ENCODE data around the gene SIT1.

SIT1 gene

DNA sequence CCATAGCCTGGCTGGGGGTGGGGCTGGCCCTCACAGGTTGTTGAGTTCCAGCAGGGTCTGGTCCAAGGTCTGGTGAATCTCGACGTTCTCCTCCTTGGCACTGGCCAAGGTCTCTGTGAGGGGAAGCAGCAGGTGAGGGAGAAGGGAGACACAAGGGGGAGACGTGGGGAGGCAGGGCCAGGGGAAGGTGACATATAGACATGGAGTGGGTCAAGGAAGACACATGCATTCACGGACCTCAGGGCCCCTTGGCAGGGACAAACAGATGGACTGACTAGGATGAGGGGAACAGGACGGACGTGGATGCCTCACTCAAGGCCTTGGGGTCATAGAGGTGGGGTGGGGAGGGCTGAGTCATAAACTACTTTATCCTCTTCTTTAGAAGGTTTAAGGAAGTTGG is 31.3 kb upstream of the SIT1 start:
- no peak for DNase-seq

DNA sequence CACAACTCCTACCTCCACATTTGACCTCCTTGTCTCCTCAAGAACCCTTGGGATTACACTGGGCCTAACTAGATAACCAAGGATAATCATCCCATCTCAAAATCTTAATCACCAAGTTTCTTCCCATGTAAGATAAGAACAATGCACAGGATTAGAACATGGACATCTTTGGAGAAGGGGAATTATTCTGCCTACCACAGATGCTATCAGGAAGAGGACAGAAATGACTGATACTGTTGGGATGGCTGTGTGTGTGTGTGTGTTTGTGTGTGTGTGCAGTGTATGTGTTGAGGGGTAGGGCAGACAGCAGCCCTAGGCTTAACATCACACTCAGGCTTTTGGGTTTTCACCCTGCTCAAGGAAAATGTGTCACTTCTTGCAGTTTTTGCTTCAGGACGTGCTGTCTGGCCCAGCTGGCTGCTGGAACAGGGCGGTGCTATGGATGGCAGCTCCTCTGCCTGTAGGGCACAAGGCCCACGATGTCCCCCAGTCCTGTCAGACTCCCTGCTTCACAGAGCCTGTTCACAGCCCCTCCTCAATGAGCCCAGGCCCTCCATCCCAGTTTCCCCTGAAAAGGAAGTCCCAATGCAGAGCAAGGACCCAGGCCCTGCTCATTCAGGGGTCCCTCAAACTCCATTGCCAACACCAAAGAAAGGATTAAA is 30.7 kb upstream of the SIT1 start:
- DNase-seq: no peak

DNA sequence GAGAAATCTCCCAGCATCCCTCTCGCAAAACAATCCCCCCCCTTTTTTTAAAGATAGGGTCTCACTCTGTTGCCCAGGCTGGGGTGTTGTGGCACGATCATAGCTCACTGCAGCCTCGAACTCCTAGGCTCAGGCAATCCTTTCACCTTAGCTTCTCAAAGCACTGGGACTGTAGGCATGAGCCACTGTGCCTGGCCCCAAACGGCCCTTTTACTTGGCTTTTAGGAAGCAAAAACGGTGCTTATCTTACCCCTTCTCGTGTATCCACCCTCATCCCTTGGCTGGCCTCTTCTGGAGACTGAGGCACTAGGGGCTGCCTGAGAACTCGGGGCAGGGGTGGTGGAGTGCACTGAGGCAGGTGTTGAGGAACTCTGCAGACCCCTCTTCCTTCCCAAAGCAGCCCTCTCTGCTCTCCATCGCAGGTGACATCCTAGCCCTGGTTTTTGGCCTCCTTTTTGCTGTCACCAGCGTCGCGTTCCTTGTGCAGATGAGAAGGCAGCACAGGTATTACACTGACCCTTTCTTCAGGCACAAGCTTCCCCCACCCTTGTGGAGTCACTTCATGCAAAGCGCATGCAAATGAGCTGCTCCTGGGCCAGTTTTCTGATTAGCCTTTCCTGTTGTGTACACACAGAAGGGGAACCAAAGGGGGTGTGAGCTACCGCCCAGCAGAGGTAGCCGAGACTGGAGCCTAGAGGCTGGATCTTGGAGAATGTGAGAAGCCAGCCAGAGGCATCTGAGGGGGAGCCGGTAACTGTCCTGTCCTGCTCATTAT is 29.8 kb upstream of the SIT1 start:
- DNase-seq: no peak

DNA sequence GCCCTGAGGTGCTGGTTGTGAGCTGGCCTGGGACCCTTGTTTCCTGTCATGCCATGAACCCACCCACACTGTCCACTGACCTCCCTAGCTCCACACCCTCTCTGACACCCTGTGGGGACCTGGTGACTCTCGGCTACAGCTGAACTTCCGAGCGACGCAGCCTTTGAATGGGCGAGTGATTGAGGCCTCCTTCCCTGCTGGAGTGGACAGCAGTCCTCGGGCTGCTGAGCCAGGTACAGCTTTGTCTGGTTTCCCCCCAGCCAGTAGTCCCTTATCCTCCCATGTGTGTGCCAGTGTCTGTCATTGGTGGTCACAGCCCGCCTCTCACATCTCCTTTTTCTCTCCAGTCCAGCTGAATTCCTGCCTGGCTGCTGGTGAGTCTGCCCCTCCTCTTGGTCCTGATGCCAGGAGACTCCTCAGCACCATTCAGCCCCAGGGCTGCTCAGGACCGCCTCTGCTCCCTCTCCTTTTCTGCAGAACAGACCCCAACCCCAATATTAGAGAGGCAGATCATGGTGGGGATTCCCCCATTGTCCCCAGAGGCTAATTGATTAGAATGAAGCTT is 29.1 kb upstream of the SIT1 start:
- DNase-seq: no peak

DNA sequence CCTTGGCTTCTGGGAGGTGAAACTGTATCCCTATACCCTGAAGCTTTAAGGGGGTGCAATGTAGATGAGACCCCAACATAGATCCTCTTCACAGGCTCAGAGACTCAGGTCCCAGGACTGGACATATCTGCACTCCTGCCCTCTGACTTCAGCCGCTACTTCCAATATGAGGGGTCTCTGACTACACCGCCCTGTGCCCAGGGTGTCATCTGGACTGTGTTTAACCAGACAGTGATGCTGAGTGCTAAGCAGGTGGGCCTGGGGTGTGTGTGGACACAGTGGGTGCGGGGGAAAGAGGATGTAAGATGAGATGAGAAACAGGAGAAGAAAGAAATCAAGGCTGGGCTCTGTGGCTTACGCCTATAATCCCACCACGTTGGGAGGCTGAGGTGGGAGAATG is 28.4 kb upstream of the SIT1 start:
- no peak for DNase-seq

DNA sequence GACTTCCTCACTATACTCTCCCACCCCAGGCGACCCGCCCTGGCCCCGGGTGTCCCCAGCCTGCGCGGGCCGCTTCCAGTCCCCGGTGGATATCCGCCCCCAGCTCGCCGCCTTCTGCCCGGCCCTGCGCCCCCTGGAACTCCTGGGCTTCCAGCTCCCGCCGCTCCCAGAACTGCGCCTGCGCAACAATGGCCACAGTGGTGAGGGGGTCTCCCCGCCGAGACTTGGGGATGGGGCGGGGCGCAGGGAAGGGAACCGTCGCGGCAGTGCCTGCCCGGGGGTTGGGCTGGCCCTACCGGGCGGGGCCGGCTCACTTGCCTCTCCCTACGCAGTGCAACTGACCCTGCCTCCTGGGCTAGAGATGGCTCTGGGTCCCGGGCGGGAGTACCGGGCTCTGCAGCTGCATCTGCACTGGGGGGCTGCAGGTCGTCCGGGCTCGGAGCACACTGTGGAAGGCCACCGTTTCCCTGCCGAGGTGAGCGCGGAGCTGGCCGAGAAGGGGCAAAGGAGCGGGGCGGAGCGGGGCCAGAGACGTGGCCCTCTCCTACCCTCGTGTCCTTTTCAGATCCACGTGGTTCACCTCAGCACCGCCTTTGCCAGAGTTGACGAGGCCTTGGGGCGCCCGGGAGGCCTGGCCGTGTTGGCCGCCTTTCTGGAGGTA is 25.1 kb upstream of the SIT1 start:
- DNase-seq: no peak

DNA sequence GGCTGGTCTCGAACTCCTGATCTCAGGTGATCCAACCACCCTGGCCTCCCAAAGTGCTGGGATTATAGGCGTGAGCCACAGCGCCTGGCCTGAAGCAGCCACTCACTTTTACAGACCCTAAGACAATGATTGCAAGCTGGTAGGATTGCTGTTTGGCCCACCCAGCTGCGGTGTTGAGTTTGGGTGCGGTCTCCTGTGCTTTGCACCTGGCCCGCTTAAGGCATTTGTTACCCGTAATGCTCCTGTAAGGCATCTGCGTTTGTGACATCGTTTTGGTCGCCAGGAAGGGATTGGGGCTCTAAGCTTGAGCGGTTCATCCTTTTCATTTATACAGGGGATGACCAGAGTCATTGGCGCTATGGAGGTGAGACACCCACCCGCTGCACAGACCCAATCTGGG is 24.5 kb upstream of the SIT1 start:
- DNase-seq: no peak

DNA sequence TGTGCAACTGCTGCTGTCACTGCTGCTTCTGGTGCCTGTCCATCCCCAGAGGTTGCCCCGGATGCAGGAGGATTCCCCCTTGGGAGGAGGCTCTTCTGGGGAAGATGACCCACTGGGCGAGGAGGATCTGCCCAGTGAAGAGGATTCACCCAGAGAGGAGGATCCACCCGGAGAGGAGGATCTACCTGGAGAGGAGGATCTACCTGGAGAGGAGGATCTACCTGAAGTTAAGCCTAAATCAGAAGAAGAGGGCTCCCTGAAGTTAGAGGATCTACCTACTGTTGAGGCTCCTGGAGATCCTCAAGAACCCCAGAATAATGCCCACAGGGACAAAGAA is 23.3 kb upstream of the SIT1 start:
- DNase-seq: no peak

DNA sequence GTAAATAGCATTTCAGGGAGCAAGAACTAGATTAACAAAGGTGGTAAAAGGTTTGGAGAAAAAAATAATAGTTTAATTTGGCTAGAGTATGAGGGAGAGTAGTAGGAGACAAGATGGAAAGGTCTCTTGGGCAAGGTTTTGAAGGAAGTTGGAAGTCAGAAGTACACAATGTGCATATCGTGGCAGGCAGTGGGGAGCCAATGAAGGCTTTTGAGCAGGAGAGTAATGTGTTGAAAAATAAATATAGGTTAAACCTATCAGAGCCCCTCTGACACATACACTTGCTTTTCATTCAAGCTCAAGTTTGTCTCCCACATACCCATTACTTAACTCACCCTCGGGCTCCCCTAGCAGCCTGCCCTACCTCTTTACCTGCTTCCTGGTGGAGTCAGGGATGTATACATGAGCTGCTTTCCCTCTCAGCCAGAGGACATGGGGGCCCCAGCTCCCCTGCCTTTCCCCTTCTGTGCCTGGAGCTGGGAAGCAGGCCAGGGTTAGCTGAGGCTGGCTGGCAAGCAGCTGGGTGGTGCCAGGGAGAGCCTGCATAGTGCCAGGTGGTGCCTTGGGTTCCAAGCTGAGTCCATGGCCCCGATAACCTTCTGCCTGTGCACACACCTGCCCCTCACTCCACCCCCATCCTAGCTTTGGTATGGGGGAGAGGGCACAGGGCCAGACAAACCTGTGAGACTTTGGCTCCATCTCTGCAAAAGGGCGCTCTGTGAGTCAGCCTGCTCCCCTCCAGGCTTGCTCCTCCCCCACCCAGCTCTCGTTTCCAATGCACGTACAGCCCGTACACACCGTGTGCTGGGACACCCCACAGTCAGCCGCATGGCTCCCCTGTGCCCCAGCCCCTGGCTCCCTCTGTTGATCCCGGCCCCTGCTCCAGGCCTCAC is 22.6 kb upstream of the SIT1 start, which contains the start of gene CA9:
TSS of gene CA9 (plus strand) at position 797 of the 893 bp plus-strand sequence. CDS start at position 829, 32 bp downstream.
- no peak for DNase-seq

DNA sequence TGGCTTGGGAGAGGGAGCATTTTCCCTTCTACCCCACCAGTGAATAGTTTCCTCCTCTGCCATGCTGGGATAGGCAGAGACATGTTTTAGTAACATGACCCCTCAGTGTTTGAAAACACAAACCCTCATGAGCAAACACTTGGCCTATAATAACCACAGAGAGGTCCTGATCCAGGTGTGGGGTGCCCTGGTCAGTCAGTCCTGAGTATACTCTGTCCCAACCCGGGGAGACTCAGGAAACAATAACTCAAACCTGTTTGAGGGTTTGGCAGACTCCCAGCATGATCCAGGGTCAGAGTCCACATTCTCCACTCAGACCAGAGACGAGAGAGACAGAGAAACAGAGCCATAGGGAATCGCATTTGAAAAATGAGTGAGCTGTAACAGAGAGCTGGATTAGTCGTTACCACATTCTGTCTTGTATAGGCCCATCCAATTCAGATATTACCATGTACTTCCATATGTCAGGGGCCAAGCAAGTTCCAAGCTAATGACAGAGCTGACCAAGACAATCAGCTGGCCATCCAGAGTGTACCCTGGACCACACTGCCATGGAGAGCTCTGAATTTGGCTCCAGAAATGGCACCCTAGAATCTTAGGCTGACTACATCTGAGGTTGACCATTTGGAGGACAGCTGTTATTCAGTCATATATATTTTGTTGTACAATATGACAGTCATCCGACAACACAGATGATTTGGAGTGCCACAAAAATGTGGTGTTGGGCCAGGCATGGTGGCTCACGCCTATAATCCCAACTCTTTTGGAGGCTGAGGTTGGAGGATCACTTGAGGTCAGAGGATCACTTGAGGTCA is 18.8 kb upstream of the SIT1 start:
- no peak for DNase-seq

DNA sequence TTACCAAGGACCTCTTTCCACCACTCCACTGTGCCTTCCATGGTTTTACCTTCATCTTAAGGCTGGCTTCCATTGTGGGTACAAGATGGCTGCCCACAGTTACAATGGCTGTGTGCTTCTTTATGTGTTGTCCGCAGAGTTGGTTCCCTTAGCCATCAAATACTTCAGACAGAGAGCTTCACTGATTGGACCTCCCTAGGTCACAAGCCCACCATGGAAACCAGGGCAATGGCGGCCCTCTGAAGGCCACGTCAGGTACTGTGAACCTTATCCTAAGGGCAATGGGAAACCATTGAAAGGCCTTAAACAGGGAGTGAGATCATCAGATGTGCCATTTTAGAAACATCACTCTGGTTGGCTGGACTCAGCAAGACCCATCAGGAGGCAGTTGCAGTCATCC is 17.2 kb upstream of the SIT1 start:
- no peak for DNase-seq

DNA sequence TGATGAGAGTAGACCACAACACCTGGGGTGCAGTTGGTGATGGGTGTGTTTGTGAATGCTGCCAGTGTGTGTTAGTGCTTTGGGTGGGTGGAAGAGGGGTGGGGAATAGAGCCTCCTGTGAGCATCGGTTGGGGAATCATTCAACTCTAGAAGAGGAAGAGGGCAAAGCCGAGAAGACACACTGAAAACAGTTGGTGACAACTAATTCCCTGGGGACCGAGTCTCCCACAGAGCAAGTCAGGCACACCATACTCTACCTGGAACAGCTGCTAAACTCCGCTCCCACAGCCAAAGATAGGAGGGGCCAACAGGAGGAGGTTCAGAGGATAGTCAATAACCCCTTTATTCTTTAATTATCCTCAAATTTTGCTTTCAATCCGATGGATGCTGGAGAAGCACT is 15.8 kb upstream of the SIT1 start:
- DNase-seq: no peak

DNA sequence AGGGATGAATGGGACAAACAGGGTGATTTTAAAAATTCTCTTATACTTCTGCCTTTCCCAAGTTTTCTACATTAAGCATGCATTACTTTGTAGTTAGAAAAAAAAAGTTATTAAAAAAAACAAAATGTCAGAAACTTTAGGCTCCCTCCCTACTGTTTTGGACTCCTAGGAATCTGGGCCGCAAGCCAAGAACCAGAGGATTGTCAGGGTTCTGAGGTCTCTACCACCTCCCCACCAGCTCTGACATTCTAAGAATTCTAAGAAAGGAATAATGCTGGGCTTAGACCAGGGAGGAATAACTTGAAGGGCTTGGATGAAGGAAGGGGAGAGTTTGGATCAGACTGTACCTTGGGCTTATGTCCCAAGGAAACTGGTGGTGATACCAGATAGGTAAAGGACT is 15.3 kb upstream of the SIT1 start:
- DNase-seq: no peak

DNA sequence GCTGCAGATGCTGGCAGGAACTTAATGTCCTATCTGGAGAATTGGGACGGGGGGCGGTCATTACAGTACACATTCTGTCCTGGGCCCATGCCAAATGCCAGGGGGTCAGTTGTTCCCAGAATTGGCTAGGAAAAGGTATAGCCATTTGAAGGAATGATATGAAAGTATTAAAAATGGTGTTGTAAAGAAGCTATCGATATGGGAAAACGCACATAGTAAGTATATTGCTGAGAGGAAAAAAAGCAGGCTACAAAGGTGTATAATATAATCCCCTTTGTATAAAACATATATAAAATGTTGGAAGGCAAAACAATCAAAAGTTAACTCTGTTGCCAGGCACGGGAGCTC is 14.7 kb upstream of the SIT1 start:
- DNase-seq: no peak

DNA sequence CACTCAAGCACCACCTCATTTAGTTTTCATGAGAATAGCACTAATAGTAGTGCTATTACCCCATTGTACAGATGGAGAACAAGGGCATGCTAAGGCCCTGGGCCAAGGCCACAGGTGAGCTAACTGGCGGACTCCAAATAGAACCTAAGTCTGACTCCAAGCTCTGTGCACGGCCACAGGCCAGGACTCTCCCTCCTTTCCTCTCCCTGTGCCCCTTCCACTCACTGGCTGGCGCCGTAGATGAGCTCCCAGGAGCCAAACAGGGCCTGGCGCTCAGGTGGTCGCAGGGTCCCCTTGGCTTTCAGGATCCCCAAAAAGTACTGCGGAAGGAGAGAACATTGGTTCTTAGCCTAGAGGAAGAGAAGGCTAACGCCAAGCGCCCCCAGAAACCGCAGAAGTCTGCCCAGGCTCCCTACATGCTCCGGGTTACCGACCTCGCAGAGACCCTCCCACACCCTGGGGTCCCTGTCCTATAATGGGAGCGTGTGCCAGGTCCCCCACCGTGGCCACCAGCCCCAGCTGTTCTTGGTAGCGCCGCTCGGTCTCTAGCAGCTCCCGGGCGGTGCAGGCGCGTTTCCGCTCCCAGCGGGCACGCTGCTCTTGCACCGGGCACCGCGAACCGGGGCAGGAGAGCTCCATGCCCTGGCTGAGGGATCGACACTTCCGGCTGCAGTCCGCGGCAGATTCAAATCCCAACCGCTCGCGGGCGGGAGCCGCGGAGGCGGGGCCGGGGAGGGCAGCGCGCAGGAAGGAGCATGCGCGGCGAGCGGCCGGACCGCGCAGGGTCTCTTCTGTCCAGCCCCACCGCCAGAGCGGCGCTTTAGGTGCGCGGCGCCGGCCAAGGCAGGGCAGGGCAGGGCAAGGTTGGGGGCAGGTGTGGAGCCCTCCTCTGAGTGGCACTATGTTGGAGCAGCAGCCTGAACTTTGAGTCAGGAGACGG is 14.1 kb upstream of the SIT1 start, which contains the start of gene ARHGEF39:
TSS of gene ARHGEF39 (minus strand) at position 665 of the 940 bp plus-strand sequence. CDS start at position 639, 26 bp downstream.
- no peak for DNase-seq

DNA sequence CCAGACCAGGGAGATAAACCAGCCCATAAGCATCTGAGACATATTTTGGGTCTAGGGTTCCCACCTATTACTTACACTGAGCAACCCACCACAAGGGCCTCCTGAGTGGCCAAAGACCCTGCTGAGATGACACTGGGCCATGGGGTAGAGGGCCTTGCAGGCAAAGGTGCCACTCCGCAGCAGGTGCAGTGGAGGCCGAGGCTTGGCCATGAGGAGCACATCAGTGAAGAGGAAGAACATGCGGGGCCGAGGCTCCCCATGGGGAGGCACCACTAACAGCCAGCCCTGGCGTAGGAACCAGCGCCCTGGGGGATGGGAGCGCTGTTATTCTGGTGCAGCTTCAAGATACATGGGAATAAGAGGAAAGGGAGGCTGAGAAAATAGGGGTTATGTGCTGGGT is 11.7 kb upstream of the SIT1 start:
- no peak for DNase-seq

DNA sequence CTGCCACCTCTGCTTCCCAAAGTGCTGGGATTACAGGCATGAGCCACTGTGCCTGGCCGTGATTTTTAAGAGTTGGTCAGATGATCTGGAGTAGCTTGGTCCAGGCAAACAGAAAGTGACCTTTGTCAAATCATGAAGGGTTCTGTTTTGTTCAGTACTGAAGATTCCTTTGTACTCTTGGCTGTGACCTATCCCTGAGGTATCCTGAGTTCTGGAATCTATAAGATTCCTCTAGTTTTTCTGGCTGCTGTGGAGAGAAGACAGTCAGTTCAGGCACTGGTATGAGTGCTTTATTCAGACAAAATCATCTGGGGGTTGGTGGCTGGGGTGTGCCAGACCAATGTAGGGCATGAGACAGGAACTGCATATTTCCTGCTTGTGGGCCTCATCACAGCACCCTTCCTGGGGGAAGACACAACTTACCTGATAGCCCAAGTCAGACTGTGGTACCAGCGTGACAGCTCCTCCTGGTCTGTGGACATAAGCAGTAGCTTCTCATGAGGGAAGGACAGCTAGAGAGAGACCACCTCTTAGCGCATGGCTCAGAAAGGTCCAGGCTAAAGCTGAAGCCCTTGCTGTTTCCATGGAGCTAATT is 11.1 kb upstream of the SIT1 start:
- no peak for DNase-seq

DNA sequence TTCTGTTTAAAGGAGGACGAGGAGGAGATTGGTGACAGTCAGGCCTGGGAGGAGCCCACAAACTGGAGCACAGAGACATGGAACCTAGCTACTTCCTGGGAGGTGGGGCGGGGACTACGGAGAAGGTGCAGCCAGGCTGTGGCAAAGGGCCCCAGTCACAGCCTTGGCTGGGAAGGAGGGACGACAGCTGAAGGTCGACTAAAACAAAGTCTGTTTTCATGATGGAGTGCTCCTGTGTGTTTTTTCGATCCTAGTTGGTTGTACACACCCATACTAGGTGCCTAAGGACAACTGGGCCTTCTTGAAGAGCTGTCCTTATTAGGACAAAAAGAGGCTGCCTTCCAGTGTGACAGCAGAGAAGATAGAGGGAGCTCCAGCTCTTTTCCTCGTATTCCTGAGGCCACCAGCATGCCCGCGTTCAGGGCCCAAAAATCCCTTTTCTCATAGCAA is 10.3 kb upstream of the SIT1 start:
- no peak for DNase-seq

DNA sequence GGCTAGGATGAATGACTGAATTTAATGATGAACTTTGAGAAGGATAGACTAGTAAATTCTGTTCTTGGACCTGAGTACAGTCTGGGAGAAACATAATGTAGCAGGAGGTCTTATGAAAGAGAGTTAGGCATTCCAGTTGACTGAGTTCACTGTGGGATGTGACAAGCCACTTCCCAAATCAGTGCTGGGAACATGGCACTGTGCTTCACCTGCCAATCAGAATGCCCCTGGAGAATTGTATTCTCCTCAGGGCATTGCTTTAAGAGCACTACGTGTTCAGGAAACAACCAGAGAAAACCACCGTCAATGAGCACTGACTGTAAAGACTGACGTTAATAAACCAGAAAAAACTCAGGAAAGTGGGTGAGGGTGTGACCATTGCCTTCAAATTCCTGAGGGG is 8.6 kb upstream of the SIT1 start:
- DNase-seq: no peak

DNA sequence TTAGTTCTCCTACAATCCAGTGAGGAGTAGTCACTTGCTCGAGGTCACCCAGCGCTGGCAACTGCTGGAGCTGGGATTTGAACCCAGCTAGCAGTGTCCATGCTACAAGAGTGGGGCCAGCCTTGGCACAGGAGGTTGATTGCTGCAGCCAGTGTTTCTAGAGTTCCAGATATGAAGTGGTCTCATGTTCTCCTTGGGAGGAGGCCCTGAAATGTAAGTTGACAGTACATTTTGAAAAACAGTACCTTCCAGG is 8.2 kb upstream of the SIT1 start:
- DNase-seq: no peak

Measured in NCI-H187 treated with DMSO at 0.1 percent for 48 hours (cell line).